Hepatocyte (in vitro differentiated cells): ENCODE results near the gene VAV2. TPM values are rescaled to one million over a fixed set of nuclear protein-coding genes. Genes with fewer than 3 reads are reported as not detected.

Experiments used
- DNase-seq: peaks from one replicate; pipeline ENCODE4 v3.0.0-alpha.2; 2016; ENCODE audit warnings: low spot score
- H2AFZ ChIP-seq: fragments of 200-600 bp; sonication (generic); 2 replicates; pipeline ENCODE4 v1.6.0; 2016; ENCODE audit warnings: antibody characterized with exemption, mild to moderate bottlenecking
- H3K27ac ChIP-seq: fragments of 200-600 bp; sonication (generic); 2 replicates; pipeline ENCODE4 v1.5.1; 2016; ENCODE audit warnings: mild to moderate bottlenecking
- H3K27me3 ChIP-seq: fragments of 200-600 bp; sonication (generic); 2 replicates; pipeline ENCODE4 v1.6.1; 2016
- H3K36me3 ChIP-seq: fragments of 200-600 bp; sonication (generic); replicated peaks from 2 replicates; pipeline ENCODE4 v1.5.1; 2016; ENCODE audit warnings: low read depth; ENCODE audit not compliant: insufficient read depth
- H3K4me1 ChIP-seq: fragments of 200-600 bp; sonication (generic); 2 replicates; pipeline ENCODE4 v1.5.1; 2016; ENCODE audit warnings: mild to moderate bottlenecking, moderate library complexity; ENCODE audit not compliant: insufficient read depth
- H3K4me2 ChIP-seq: fragments of 200-600 bp; sonication (generic); 2 replicates; pipeline ENCODE4 v1.6.0; 2016
- H3K4me3 ChIP-seq: fragments of 200-600 bp; sonication (generic); 2 replicates; pipeline ENCODE4 v1.5.1; 2016; ENCODE audit warnings: mild to moderate bottlenecking
- H3K79me2 ChIP-seq: fragments of 200-600 bp; sonication (generic); 2 replicates; pipeline ENCODE4 v1.6.0; 2017; ENCODE audit warnings: mild to moderate bottlenecking
- H3K9me2 ChIP-seq: fragments of 200-600 bp; sonication (generic); replicated peaks from 2 replicates; pipeline ENCODE4 v1.6.0; 2017; ENCODE audit warnings: mild to moderate bottlenecking; ENCODE audit not compliant: insufficient read depth
- H3K9me3 ChIP-seq: fragments of 200-600 bp; sonication (generic); 2 replicates; pipeline ENCODE4 v1.5.1; 2016; ENCODE audit warnings: low read depth, mild to moderate bottlenecking
- H4K20me1 ChIP-seq: fragments of 200-600 bp; sonication (generic); 2 replicates; pipeline ENCODE4 v1.6.0; 2016; ENCODE audit warnings: mild to moderate bottlenecking; ENCODE audit not compliant: insufficient read depth, poor library complexity, severe bottlenecking
- CTCF ChIP-seq: fragments of 200-600 bp; sonication (generic); IDR thresholded peaks from 2 replicates; pipeline ENCODE4 v1.5.1; 2016; ENCODE audit warnings: antibody characterized with exemption, mild to moderate bottlenecking; ENCODE audit not compliant: poor library complexity
- EZH2 ChIP-seq: fragments of 200-600 bp; sonication (generic); IDR thresholded peaks from 2 replicates; pipeline ENCODE4 v1.6.1; 2016; ENCODE audit warnings: antibody characterized with exemption, mild to moderate bottlenecking, borderline replicate concordance
- EZH2phosphoT487 ChIP-seq: fragments of 200-600 bp; sonication (generic); IDR thresholded peaks from one replicate; pipeline ENCODE4 v1.6.1; 2018; ENCODE audit warnings: antibody characterized with exemption, mild to moderate bottlenecking, low read depth, moderate library complexity; ENCODE audit not compliant: unreplicated experiment, severe bottlenecking
- WGBS: methylation state at CpG from one replicate; pipeline ENCODE4 v1.1.6; 2016; ENCODE audit warnings: low lambda C conversion rate; ENCODE audit errors: missing lambda C conversion rate; 5-methylcytosine and 5-hydroxymethylcytosine counted together
- polyA plus RNA-seq: library from polyadenylated mRNA; unstranded; fragments of >200 nt; fragmentation: Nextera tagmentation; extraction: Ambion mirVana; gene quantifications from 2 replicates; pipeline ENCODE4 v1.2.1, GENCODE V29; 2016
- total RNA-seq: library from RNA; depleted of rRNA; stranded (reverse); fragments of >200 nt; gene quantifications from 2 replicates; pipeline ENCODE4 v1.2.3, GENCODE V29; 2014

Gene VAV2
- total and polyA plus RNA-seq, 2 experiments from 2014 or later: 24.9 to 27.7 TPM

GRCh38 chr9:134035041-134036039 is 43.2 kb upstream of the VAV2 start:
- DNase-seq: no peak
- TF ChIP-seq EZH2phosphoT487: no peak
- TF ChIP-seq CTCF: no peak
- no peak for TF ChIP-seq EZH2
- no peaks in the 10 kb centered on the region for H3K79me2 ChIP-seq
- H3K4me1 ChIP-seq: no peaks in the 10 kb centered on the region
- H3K9me3 ChIP-seq: no peaks in the 10 kb centered on the region
- H3K4me3 ChIP-seq: no peak overlapping the region
- H2AFZ ChIP-seq: no peak overlapping the region
- H3K36me3 ChIP-seq: no peaks in the 10 kb centered on the region
- no peak overlapping the region for H3K27ac ChIP-seq
- H4K20me1 ChIP-seq: no peaks in the 10 kb centered on the region
- no peaks in the 10 kb centered on the region for H3K9me2 ChIP-seq
- WGBS: 97% methylated on average over 28 of the region's 28 CpGs
- H3K27me3 ChIP-seq: no peaks in the 10 kb centered on the region
- H3K4me2 ChIP-seq: no peak overlapping the region

- H4K20me1 ChIP-seq: no peaks in the 10 kb centered on the region
- H3K36me3 ChIP-seq: no peaks in the 10 kb centered on the region
- H3K9me2 ChIP-seq: no peaks in the 10 kb centered on the region
- H3K27me3 ChIP-seq: no peaks in the 10 kb centered on the region
- no peak overlapping the region for H3K4me2 ChIP-seq
- no peak for DNase-seq
- no peaks in the 10 kb centered on the region for H3K4me1 ChIP-seq
- no peaks in the 10 kb centered on the region for H3K9me3 ChIP-seq
- no peak overlapping the region for H3K4me3 ChIP-seq
- TF ChIP-seq EZH2phosphoT487: no peak
- TF ChIP-seq CTCF: no peak
- no peak for TF ChIP-seq EZH2
- WGBS: 100% methylated on average over 19 of the region's 19 CpGs
- no peaks in the 10 kb centered on the region for H3K79me2 ChIP-seq
- H3K27ac ChIP-seq: no peak overlapping the region
- H2AFZ ChIP-seq: no peak overlapping the region
Observed at GRCh38 chr9:134034215-134035040, 42.3 kb upstream of the VAV2 start.

- TF ChIP-seq EZH2phosphoT487 (no peak), CTCF (no peak), EZH2 (no peak)
- Histone ChIP-seq H3K36me3 (no peaks in the 10 kb centered on the region), H3K9me2 (no peaks in the 10 kb centered on the region), H3K27me3 (no peaks in the 10 kb centered on the region), H3K4me2 (no peak overlapping the region), H3K79me2 (no peaks in the 10 kb centered on the region), H3K27ac (no peak overlapping the region), H4K20me1 (no peaks in the 10 kb centered on the region), H3K4me3 (no peak overlapping the region), H2AFZ (no peak overlapping the region), H3K4me1 (no peaks in the 10 kb centered on the region), H3K9me3 (no peaks in the 10 kb centered on the region)
- WGBS: 97% methylated on average over 26 of the region's 26 CpGs
- no peak for DNase-seq
Observed at GRCh38 chr9:134033516-134034214, 41.5 kb upstream of the VAV2 start.
